ENCODE results near the gene PLA2G2E. TPM values are rescaled to one million over a fixed set of nuclear protein-coding genes. Genes with fewer than 3 reads are reported as not detected.

Gene PLA2G2E
- polyA plus RNA-seq, 1 of the 3 experiments (the other 2 are of a cell fraction): not detected

- no peak for TF ChIP-seq USF2 (IDR thresholded peaks at IDR 0.05; ENCODE audit: borderline replicate concordance, low read depth, low read length)
- TF ChIP-seq YY1 (IDR thresholded peaks at IDR 0.05; ENCODE audit: low read depth): no peak
- TF ChIP-seq USF1 (IDR thresholded peaks at IDR 0.05; ENCODE audit: borderline replicate concordance, low read depth): no peak
- no peak for TF ChIP-seq NRF1 (IDR thresholded peaks at IDR 0.05; ENCODE audit: low read depth, low read length)
- TF ChIP-seq ZBTB33 (IDR thresholded peaks at IDR 0.05; ENCODE audit: borderline replicate concordance, low read depth): no peak
- TF ChIP-seq RFX5 (IDR thresholded peaks at IDR 0.05; ENCODE audit: low read length): no peak
- no peak for TF ChIP-seq TAF1 (IDR thresholded peaks at IDR 0.05; ENCODE audit: borderline replicate concordance, low read depth, low read length)
- TF ChIP-seq RXRA (IDR thresholded peaks at IDR 0.05; ENCODE audit: borderline replicate concordance, low read depth): no peak
- TF ChIP-seq TCF12 (IDR thresholded peaks at IDR 0.05): no peak
- no peak for TF ChIP-seq SIN3A (IDR thresholded peaks at IDR 0.05; ENCODE audit: borderline replicate concordance, low read depth, low read length)
- no peak for TF ChIP-seq FOSL2 (IDR thresholded peaks at IDR 0.05; ENCODE audit: borderline replicate concordance, low read depth)
- no peak for TF ChIP-seq RAD21 (IDR thresholded peaks at IDR 0.05; ENCODE audit: low read length)
- TF ChIP-seq REST (IDR thresholded peaks at IDR 0.05; ENCODE audit: low read depth, low read length): no peak
- no peak for TF ChIP-seq MAX (IDR thresholded peaks at IDR 0.05; ENCODE audit: low read depth)
- TF ChIP-seq FOXJ3 (CRISPR knock-in tag; IDR thresholded peaks at IDR 0.05): no peak
- no peak for TF ChIP-seq IRF3 (IDR thresholded peaks at IDR 0.05; ENCODE audit: low read depth, low read length)
- TF ChIP-seq CTCF (IDR thresholded peaks at IDR 0.05): no peak
- Histone ChIP-seq H3K9ac (no peak overlapping the region), H3K4me2 (no peak overlapping the region), H2AFZ (ENCODE audit: low read depth) (no peak overlapping the region), H3K4me1 (ENCODE audit: control insufficient read depth in 1 of 2, insufficient read depth in 2 of 2, low read depth in 1 of 2, low read length in 1 of 2) (no peaks in the 10 kb centered on the region), H3K27me3 (ENCODE audit: insufficient read depth) (peaks cover 4% of the 10 kb centered on the region; the same call in 1 of the 2 replicates), H3K79me2 (ENCODE audit: insufficient read depth) (no peaks in the 10 kb centered on the region), H3K9me2 (no peaks in the 10 kb centered on the region), H3K4me3 (ENCODE audit: low read depth in 2 of 2, low read length in 1 of 2) (no peak overlapping the region), H3F3A (replicated peaks; ENCODE audit: insufficient read depth) (no peaks in the 10 kb centered on the region), H3K27ac (ENCODE audit: low read depth in 2 of 2, low read length in 1 of 2) (no peak overlapping the region), H3K9me3 (no peaks in the 10 kb centered on the region), H4K20me1 (ENCODE audit: insufficient read depth) (no peaks in the 10 kb centered on the region), H3K36me3 (replicated peaks in 1 of 2; ENCODE audit: control insufficient read depth in 1 of 2, insufficient read depth in 2 of 2, low read length in 1 of 2) (no peaks in the 10 kb centered on the region)
- ChIA-PET CTCF (interaction anchor here (1.3 kb wide), 1 partner anchor 19 kb away, joined by 6 read pairs; no protein-coding TSS in a partner anchor), POLR2A (no interaction called here)
- WGBS (ENCODE audit: low lambda C conversion rate): 25% methylated on average over 11 of the region's 11 CpGs
- DNase-seq: no peak
Observed at GRCh38 chr1:19955534-19956170, 32.2 kb upstream of the PLA2G2E start.

Measured in SK-N-SH (cell line).